Peyer's patch (tissue), 4 donors: ENCODE measurements around the gene SIX4.

Source experiments
- POLR2A ChIP-seq, 2 donors: fragments of 450-650 bp; IDR thresholded peaks; one replicate each; pipeline ENCODE4 v1.5.1; 2017; ENCODE audit warnings: antibody characterized with exemption in 2 of 2, mild to moderate bottlenecking in 2 of 2, moderate library complexity in 2 of 2
- TF ChIP-seq, protein P1 (sequence below), 6 experiments: fragments of 450-650 bp in 4 of 6; fragments of 200-600 bp in 2 of 6; sonication (generic) in 1 of 6; IDR thresholded peaks; one replicate each; pipeline ENCODE4 v1.5.1; 2017 to 2019; ENCODE audit warnings: antibody characterized with exemption in 6 of 6, mild to moderate bottlenecking in 3 of 6, moderate library complexity in 1 of 6

DNA sequence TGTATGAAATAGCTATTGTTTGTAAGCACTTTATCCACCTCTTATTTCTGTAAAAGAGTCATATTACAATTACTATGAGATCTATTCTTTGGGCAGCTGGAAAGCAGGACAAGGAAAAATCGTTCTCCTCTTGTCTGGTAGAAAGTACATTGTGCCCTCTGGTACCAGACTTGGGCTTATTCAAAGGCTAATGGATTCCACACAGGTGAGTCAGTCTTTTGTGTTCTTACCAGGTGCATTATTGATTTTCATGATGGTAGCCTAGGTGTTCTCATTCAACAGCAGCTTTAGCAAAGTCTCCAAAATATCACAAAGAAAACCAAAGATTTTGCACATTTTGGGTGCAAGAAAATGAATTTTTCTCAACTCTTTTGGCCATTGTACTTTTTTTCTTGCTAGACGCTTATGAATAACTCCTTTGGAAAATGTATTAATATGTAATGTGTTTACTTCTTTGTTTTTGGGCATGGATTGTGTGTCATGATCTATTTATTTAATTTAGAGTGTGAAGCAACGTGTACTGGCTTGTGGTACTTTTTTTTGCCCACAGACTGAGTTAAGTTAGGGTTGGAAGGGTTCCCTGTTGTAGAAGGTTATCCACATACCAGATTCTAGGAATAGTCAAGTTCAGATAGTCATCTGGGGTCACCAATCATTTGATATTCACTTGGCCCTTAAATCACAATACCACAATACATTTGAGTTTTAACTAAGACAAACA, 36.7 kb upstream of the SIX4 start:
- TF ChIP-seq POLR2A (IDR thresholded peaks at IDR 0.05) = no peak
- TF ChIP-seq, protein P1, sequence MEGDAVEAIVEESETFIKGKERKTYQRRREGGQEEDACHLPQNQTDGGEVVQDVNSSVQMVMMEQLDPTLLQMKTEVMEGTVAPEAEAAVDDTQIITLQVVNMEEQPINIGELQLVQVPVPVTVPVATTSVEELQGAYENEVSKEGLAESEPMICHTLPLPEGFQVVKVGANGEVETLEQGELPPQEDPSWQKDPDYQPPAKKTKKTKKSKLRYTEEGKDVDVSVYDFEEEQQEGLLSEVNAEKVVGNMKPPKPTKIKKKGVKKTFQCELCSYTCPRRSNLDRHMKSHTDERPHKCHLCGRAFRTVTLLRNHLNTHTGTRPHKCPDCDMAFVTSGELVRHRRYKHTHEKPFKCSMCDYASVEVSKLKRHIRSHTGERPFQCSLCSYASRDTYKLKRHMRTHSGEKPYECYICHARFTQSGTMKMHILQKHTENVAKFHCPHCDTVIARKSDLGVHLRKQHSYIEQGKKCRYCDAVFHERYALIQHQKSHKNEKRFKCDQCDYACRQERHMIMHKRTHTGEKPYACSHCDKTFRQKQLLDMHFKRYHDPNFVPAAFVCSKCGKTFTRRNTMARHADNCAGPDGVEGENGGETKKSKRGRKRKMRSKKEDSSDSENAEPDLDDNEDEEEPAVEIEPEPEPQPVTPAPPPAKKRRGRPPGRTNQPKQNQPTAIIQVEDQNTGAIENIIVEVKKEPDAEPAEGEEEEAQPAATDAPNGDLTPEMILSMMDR (IDR thresholded peaks at IDR 0.05) = no peak
